Thymus (tissue), 11 donors: ENCODE results near the gene TAOK3. TPM values are rescaled to one million over a fixed set of nuclear protein-coding genes. Genes with fewer than 3 reads are reported as not detected.
"Not testable (repeated sequence)": the region's sequence is repeated elsewhere in the genome, so short reads cannot be mapped to it uniquely, and the experiment has no call there.

Source experiments
- DNase-seq, 9 donors: peaks; one replicate each; pipeline ENCODE4 v3.0.0-alpha.2; 2013; ENCODE audit warnings: low spot score in 9 of 9, low read depth in 6 of 9, missing footprints in 1 of 9
- H3K27ac ChIP-seq, 2 donors: one replicate each; pipeline ENCODE4 v1.5.1; 2013; ENCODE audit warnings: control low read depth in 1 of 2, low read depth in 1 of 2, low read length in 1 of 2, mild to moderate bottlenecking in 1 of 2, moderate library complexity in 1 of 2
- H3K27me3 ChIP-seq, 2 donors: one replicate each; pipeline ENCODE4 v1.5.1; 2013; ENCODE audit warnings: low read length in 1 of 2; ENCODE audit not compliant: control insufficient read depth in 2 of 2, insufficient read depth in 1 of 2
- H3K36me3 ChIP-seq, 2 donors: one replicate each; pipeline ENCODE4 v1.5.1; 2013; ENCODE audit warnings: low read length in 1 of 2, mild to moderate bottlenecking in 1 of 2, moderate library complexity in 1 of 2; ENCODE audit not compliant: control insufficient read depth in 2 of 2, insufficient read depth in 2 of 2
- H3K4me1 ChIP-seq, 2 donors: one replicate each; pipeline ENCODE4 v1.5.1; 2013; ENCODE audit warnings: low read length in 2 of 2; ENCODE audit not compliant: control insufficient read depth in 2 of 2, insufficient read depth in 2 of 2
- H3K4me3 ChIP-seq, 2 donors: one replicate each; pipeline ENCODE4 v1.5.1; 2013; ENCODE audit warnings: low read length in 2 of 2, control low read depth in 1 of 2, mild to moderate bottlenecking in 1 of 2
- H3K9me3 ChIP-seq, 2 donors: one replicate each; pipeline ENCODE4 v1.5.1; 2013; ENCODE audit warnings: low read length in 1 of 2, mild to moderate bottlenecking in 1 of 2; ENCODE audit not compliant: control insufficient read depth in 2 of 2, insufficient read depth in 1 of 2
- WGBS: extraction: QIAGEN DNeasy Blood & Tissue Kit; methylation state at CpG from one replicate; pipeline ENCODE4 v1.1.7; 2013; 5-methylcytosine and 5-hydroxymethylcytosine counted together
- polyA plus RNA-seq: library from polyadenylated mRNA; stranded (reverse); fragments of 200-250 nt; gene quantifications from one replicate; pipeline ENCODE4 v1.2.3, GENCODE V29; 2013
- total RNA-seq: library from RNA; stranded (reverse); fragments of 120-200 nt; gene quantifications from one replicate; pipeline ENCODE4 v1.2.4, GENCODE V29; 2013
- donor health status: healthy.

The TAOK3 gene
- total and polyA plus RNA-seq, 2 donors, result 16.8 to 35.4 TPM

- H3K27me3 ChIP-seq, H3K36me3 ChIP-seq, H3K4me1 ChIP-seq, DNase-seq, H3K9me3 ChIP-seq, H3K4me3 ChIP-seq, H3K27ac ChIP-seq: not testable (repeated sequence)
- WGBS, result 98% methylated on average over 1 of the region's 1 CpG
Observed at GRCh38 chr12:118278288-118278687, 94.4 kb downstream of the TAOK3 start.

DNA sequence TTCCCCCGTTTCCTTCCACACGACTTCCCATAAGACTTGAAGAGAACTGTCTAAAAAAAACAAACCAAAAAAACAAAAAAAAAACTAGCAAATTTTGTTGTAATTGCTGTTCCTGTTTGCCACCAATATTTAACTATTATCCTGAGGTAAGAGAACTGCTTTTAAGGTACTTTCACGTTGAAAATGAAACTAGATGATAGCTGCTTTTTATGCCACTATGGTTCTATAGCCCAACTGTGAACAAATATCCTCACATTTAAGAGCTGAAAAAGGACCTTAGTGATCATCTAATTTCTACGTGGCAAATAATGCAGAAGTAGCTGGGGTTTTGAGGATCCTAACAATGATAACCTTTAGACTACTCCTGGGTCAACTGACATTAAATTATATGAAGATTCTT lies 98.6 kb downstream of the TAOK3 start:
- Histone ChIP-seq H3K27me3 (no peaks in the 10 kb centered on the region), H3K27ac (no peak overlapping the region), H3K4me3 (no peak overlapping the region), H3K9me3 (no peaks in the 10 kb centered on the region), H3K36me3 (no peaks in the 10 kb centered on the region), H3K4me1 (no peaks in the 10 kb centered on the region)
- 20% methylated on average over 4 of the region's 4 CpGs for WGBS
- no peak for DNase-seq

DNA sequence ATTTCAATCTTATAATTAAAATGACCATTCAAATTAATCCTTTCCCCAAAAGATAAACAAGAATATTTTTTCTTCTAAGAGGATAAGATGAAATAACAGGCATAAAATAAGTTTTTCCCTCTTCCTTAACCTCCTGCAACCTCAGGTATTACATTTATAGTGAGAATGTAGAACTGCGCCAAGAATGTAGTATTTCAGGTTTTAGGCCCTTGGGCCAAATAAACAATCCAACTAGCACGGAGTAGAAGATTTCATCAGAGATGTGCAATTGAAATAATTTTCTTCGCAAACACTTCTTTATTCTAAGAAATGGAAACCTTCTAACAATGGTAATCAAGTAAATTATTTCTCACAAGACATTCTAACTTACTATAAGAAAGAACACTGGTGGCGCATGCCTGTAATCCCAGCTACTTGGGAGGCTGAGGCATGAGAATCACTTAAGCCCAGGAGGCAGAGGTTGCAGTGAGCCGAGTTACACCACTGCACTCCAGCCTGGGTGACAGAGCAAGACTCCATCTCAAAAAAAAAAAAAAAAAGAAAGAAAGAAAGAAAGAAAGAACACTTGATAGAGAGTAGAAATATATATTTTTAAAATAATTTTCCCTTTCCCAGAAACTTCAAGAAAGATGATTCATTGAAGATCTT lies 100.8 kb downstream of the TAOK3 start:
- Histone ChIP-seq H3K9me3 (no peaks in the 10 kb centered on the region), H3K27ac (no peak overlapping the region), H3K27me3 (no peaks in the 10 kb centered on the region), H3K4me3 (no peak overlapping the region), H3K4me1 (no peaks in the 10 kb centered on the region), H3K36me3 (no peaks in the 10 kb centered on the region)
- DNase-seq, result no peak
- WGBS, result 97% methylated on average over 5 of the region's 5 CpGs

GRCh38 chr12:118271183-118271582 lies 101.5 kb downstream of the TAOK3 start:
- 97% methylated on average over 3 of the region's 3 CpGs for WGBS
- Histone ChIP-seq H3K27ac (no peak overlapping the region), H3K9me3 (no peaks in the 10 kb centered on the region), H3K27me3 (no peaks in the 10 kb centered on the region), H3K4me3 (no peak overlapping the region), H3K4me1 (no peaks in the 10 kb centered on the region), H3K36me3 (no peaks in the 10 kb centered on the region)
- no peak for DNase-seq

DNA sequence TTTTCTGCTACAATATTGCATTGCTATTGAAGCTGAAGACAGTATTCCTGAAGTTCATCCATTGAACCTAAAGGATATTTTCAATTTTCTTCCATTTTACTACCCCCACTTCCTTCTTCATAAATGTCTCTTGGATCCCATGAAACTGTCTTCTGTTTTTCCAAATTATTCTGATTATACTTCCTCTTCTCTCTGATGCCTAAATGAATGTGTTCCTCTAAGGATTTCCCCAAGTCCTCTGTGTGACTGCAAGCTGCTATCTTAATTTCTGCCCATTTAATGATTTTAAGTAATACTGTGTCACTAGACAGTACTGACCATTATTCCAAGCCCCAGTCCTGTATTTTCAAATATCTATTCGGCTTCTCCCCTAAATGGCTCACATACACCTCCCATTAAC lies 102.9 kb downstream of the TAOK3 start:
- 100% methylated on average over 1 of the region's 1 CpG for WGBS
- Histone ChIP-seq H3K36me3 (no peaks in the 10 kb centered on the region), H3K9me3 (no peaks in the 10 kb centered on the region), H3K27me3 (no peaks in the 10 kb centered on the region), H3K27ac (no peak overlapping the region), H3K4me1 (no peaks in the 10 kb centered on the region), H3K4me3 (no peak overlapping the region)
- no peak for DNase-seq

GRCh38 chr12:118259079-118259478 lies 113.6 kb downstream of the TAOK3 start:
- no peak overlapping the region for H3K4me3 ChIP-seq

DNA sequence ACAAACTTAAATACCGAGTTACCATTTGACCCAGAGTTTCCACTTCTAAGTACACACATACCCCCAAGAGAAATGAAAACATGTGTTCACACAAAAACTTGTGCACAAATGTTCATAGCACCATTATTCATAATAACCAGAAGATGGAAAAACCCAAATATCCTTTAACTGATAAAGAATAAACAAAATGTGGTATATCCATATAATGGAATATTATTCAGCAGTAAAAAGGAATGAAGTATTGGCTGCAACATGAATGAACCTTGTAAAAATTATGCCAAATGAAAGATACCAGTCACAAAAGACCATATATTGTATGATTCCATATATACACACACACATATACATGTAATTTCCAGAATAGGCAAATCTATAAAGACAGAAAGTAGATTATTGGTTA lies 116.4 kb downstream of the TAOK3 start:
- 98% methylated on average over 1 of the region's 1 CpG for WGBS
- no peaks in the 10 kb centered on the region for H3K27me3 ChIP-seq
- no peak overlapping the region for H3K27ac ChIP-seq
- peaks cover 5 to 11% of the 10 kb centered on the region in 2 donors for H3K36me3 ChIP-seq
- H3K4me1 ChIP-seq, result no peaks in the 10 kb centered on the region
- H3K9me3 ChIP-seq, result no peaks in the 10 kb centered on the region
- DNase-seq, result no peak
- no peak overlapping the region for H3K4me3 ChIP-seq

More at GRCh38 chr12:118259079-118259478, 113.6 kb downstream of the TAOK3 start:
- WGBS, result 98% methylated on average over 6 of the region's 6 CpGs
- H3K9me3 ChIP-seq, result no peaks in the 10 kb centered on the region
- H3K27ac ChIP-seq, result no peak overlapping the region
- no peaks in the 10 kb centered on the region for H3K27me3 ChIP-seq
- peaks cover 9 to 10% of the 10 kb centered on the region in 2 donors for H3K36me3 ChIP-seq
- no peak for DNase-seq
- H3K4me1 ChIP-seq, result no peaks in the 10 kb centered on the region

DNA sequence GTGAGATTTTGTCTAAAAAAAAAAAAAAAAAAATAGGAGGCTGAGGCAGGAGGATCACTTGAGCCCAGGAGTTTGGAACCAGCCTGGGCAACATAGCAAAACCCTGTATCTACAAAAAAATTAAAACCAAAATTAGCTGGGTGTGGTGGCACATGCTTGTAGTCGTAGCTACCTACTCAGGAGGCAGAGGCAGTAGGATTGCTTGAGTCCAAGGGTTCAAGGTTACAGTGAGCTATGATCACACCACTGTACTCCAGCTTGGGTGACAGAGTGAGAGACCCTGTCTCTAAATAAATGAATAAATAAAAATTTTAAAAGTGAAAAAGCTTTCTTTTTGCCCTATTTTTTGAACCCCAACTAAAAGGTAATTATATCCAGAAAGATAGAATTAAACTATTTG lies 123.2 kb downstream of the TAOK3 start:
- H3K9me3 ChIP-seq, result no peaks in the 10 kb centered on the region
- H3K27me3 ChIP-seq, result no peaks in the 10 kb centered on the region
- no peak overlapping the region for H3K4me3 ChIP-seq
- peaks cover 0 to 5% of the 10 kb centered on the region in 2 donors for H3K36me3 ChIP-seq
- WGBS, result 94% methylated on average over 1 of the region's 1 CpG
- H3K4me1 ChIP-seq, result no peaks in the 10 kb centered on the region
- H3K27ac ChIP-seq, result no peak overlapping the region
- no peak for DNase-seq

DNA sequence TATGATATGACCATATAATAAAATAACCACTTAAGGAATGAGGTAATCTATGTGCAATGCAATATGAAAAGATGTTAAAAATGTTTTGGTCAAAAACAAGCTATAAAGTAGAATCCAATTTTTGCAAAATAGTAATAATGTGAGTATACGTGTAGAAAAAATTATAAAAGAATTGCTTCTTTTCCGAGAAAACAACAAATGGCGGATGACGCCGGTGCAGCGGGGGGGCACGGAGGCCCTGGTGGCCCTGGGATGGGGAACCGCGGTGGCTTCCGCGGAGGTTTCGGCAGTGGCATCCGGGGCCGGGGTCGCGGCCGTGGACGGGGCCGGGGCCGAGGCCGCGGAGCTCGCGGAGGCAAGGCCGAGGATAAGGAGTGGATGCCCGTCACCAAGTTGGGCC lies 126.8 kb downstream of the TAOK3 start:
- not testable (repeated sequence) for H3K36me3 ChIP-seq, H3K27ac ChIP-seq, H3K9me3 ChIP-seq, DNase-seq, H3K27me3 ChIP-seq, H3K4me1 ChIP-seq, H3K4me3 ChIP-seq
- 96% methylated on average over 17 of the region's 26 CpGs for WGBS
